GM12878 (cell line): Measurements from ENCODE around the gene MCAT. TPM values are rescaled to one million over a fixed set of nuclear protein-coding genes. Genes with fewer than 3 reads are reported as not detected.

ENCODE experiments used
- ATAC-seq: fragments of 200-7000 bp; cut with Tn5 transposase; 3 replicates; pipeline ENCODE4 v1.9.1; 2020; ENCODE audit warnings: mild to moderate bottlenecking, moderate library complexity
- BruUV-seq: library from RNA; stranded (reverse); fragments of 400-500 nt; replicated peaks from 2 replicates; lab custom pipeline; 2021; lab: Mats Ljungman, UMichigan
- CTCF ChIA-PET: fragments of 300-600 bp; sonication (Branson Sonifier 250); formaldehyde crosslinking; extraction: SDS; loops from one replicate; lab custom pipeline; 2021; ENCODE audit warnings: inconsistent platforms; lab: Yijun Ruan, JAX
- POLR2A ChIA-PET: fragments of 350-600 bp; formaldehyde crosslinking; extraction: SDS; loops from one replicate; lab custom pipeline; 2021; ENCODE audit warnings: inconsistent platforms; lab: Charles Lee
- RAD21 ChIA-PET: fragments of 300-600 bp; sonication (Branson Sonifier 250); formaldehyde crosslinking; loops from one replicate; lab custom pipeline; 2023; ENCODE audit warnings: antibody characterized with exemption; ENCODE audit not compliant: unreplicated experiment; lab: Charles Lee
- SMC1A ChIA-PET: fragments of 300-600 bp; sonication (Branson Sonifier 250); formaldehyde crosslinking; loops from one replicate; lab custom pipeline; 2023; ENCODE audit not compliant: unreplicated experiment, uncharacterized antibody; lab: Charles Lee
- DNase-seq: peaks from one replicate; pipeline ENCODE4 v3.0.0-alpha.2; 2011; ENCODE audit warnings: low read depth, low spot score
- FAIRE-seq: peaks from 3 replicates; lab custom pipeline; 2011; peaks lifted over from hg19 to GRCh38; lab: Jason Lieb, UNC
- H2AFZ ChIP-seq: 2 replicates; pipeline ENCODE4 v1.6.0; 2011; ENCODE audit warnings: low read depth, low read length, control low read depth; ENCODE audit not compliant: control insufficient read depth
- H3K27ac ChIP-seq: 2 replicates; pipeline ENCODE4 v1.5.1; 2011; ENCODE audit warnings: control low read depth; ENCODE audit not compliant: control insufficient read depth, insufficient read depth
- H3K27me3 ChIP-seq, 2 experiments: replicated peaks in 1 of 2; 2 replicates each; pipeline versions ENCODE4 v1.6.0 to v1.6.1; 2011; ENCODE audit warnings: low read length in 1 of 2; ENCODE audit not compliant: control insufficient read depth in 2 of 2, insufficient read depth in 2 of 2
- H3K36me3 ChIP-seq, 2 experiments: 2 replicates each; pipeline ENCODE4 v1.5.1; 2011; ENCODE audit warnings: low read length in 1 of 2; ENCODE audit not compliant: control insufficient read depth in 2 of 2, insufficient read depth in 2 of 2
- H3K4me1 ChIP-seq: 2 replicates; pipeline ENCODE4 v1.6.1; 2011; ENCODE audit warnings: mild to moderate bottlenecking, low read length, moderate library complexity, mixed read lengths; ENCODE audit not compliant: control insufficient read depth, insufficient read depth
- H3K4me2 ChIP-seq: 2 replicates; pipeline ENCODE4 v1.6.0; 2011; ENCODE audit warnings: control low read depth; ENCODE audit not compliant: control insufficient read depth, insufficient read depth
- H3K4me3 ChIP-seq: fragments of 200-600 bp; sonication (generic); 2 replicates; pipeline ENCODE4 v1.5.1; 2016
- H3K79me2 ChIP-seq: 2 replicates; pipeline ENCODE4 v1.6.0; 2011; ENCODE audit warnings: low read length; ENCODE audit not compliant: control insufficient read depth, insufficient read depth
- H3K9ac ChIP-seq: 2 replicates; pipeline ENCODE4 v1.8.0; 2011; ENCODE audit warnings: low read length, control low read depth, mixed read lengths; ENCODE audit not compliant: control insufficient read depth, insufficient read depth
- H3K9me3 ChIP-seq: replicated peaks from 3 replicates; pipeline ENCODE4 v1.5.1; 2011; ENCODE audit warnings: mild to moderate bottlenecking, low read length; ENCODE audit not compliant: control insufficient read depth, insufficient read depth
- H4K20me1 ChIP-seq: 2 replicates; pipeline ENCODE4 v1.6.0; 2011; ENCODE audit not compliant: control insufficient read depth, insufficient read depth
- EED ChIP-seq: sonication (generic); IDR thresholded peaks from 2 replicates; pipeline ENCODE4 v1.6.1; 2016; ENCODE audit warnings: antibody characterized with exemption, low read depth
- EGR1 ChIP-seq, 2 experiments: IDR thresholded peaks; 1 replicate in 1 of 2; 2 replicates in 1 of 2; pipeline ENCODE4 v1.6.1; 2011 to 2012; ENCODE audit warnings: low read depth in 2 of 2, low read length in 2 of 2, borderline replicate concordance in 1 of 2, mild to moderate bottlenecking in 1 of 2, moderate library complexity in 1 of 2
- ETV6 ChIP-seq, 2 experiments: fragments of 450-650 bp in 1 of 2; IDR thresholded peaks in 1 of 2; conservative IDR thresholded peaks in 1 of 2; 2 replicates each; pipeline ENCODE4 v1.6.1; 2014; ENCODE audit warnings: antibody characterized with exemption in 1 of 2, borderline replicate concordance in 1 of 2, low read depth in 1 of 2, mild to moderate bottlenecking in 1 of 2, moderate library complexity in 1 of 2
- HSF1 ChIP-seq: fragments of 150-350 bp; IDR thresholded peaks from 2 replicates; pipeline ENCODE4 v1.6.1; 2014; ENCODE audit warnings: mild to moderate bottlenecking, low read depth, low read length
- IRF4 ChIP-seq: IDR thresholded peaks from 2 replicates; pipeline ENCODE4 v1.6.1; 2011; ENCODE audit warnings: low read depth, low read length
- NR2F1 ChIP-seq: fragments of 450-650 bp; conservative IDR thresholded peaks from 2 replicates; pipeline ENCODE4 v1.6.1; 2017; ENCODE audit warnings: mild to moderate bottlenecking
- POLR2AphosphoS5 ChIP-seq: IDR thresholded peaks from 2 replicates; pipeline ENCODE4 v1.6.1; 2011; ENCODE audit warnings: mild to moderate bottlenecking, low read length, inconsistent platforms
- SIN3A ChIP-seq: IDR thresholded peaks from 2 replicates; pipeline ENCODE4 v1.6.1; 2012; ENCODE audit warnings: low read depth, low read length, improper control_type of control experiment
- WRNIP1 ChIP-seq: IDR thresholded peaks from 2 replicates; pipeline ENCODE4 v1.6.1; 2011; ENCODE audit warnings: low read depth, low read length, improper control_type of control experiment, borderline replicate concordance
- WGBS: methylation state at CpG from one replicate; pipeline ENCODE4 v1.1.6; 2016; ENCODE audit warnings: low lambda C conversion rate; ENCODE audit not compliant: insufficient replicate concordance, insufficient coverage; ENCODE audit errors: missing lambda C conversion rate; 5-methylcytosine and 5-hydroxymethylcytosine counted together
- in situ Hi-C: fragments of 300-500 bp; cut with MboI; formaldehyde crosslinking; loops from 9 replicates; pipeline ENCODE4 v1.14.3; 2018; ENCODE audit warnings: mixed read lengths
- intact Hi-C: fragments of 100-400 bp; cut with micrococcal nuclease; formaldehyde crosslinking; loops from one replicate; pipeline ENCODE4 v1.14.2; 2022; ENCODE audit not compliant: unreplicated experiment
- polyA plus RNA-seq, 11 experiments: library from polyadenylated mRNA; depleted of rRNA in 4 of 11; unstranded in 6 of 11; stranded (reverse) in 5 of 11; fragments of >200 nt; fragmentation: Nextera tagmentation in 4 of 11; fragmentation: Illumina TruSeq in 1 of 11; extraction: Ambion mirVana in 4 of 11; extraction: Trizol in 1 of 11; gene quantifications; 1 replicate in 1 of 11; 2 replicates in 10 of 11; pipeline versions ENCODE4 v1.2.1 to v1.2.3, GENCODE V29; 2011 to 2016; ENCODE audit warnings: inconsistent platforms in 2 of 11, missing spikeins in 2 of 11, low read depth in 1 of 11
- total RNA-seq, 4 experiments: library from RNA; depleted of rRNA in 3 of 4; stranded (reverse); fragments of >200 nt in 3 of 4; fragmentation: Illumina TruSeq in 1 of 4; extraction: Trizol in 1 of 4; gene quantifications; 2 replicates each; pipeline versions ENCODE4 v1.2.1 to v1.2.3, GENCODE V29; 2013 to 2021
- TF ChIP-seq, protein P1 (sequence below): fragments of 450-650 bp; formaldehyde crosslinking; IDR thresholded peaks from 2 replicates; pipeline ENCODE4 v1.5.0; 2022; ENCODE audit warnings: mild to moderate bottlenecking, missing genetic modification characterization

The MCAT gene
- total and polyA plus RNA-seq, 10 of the 15 experiments (the other 5 are each of a cell fraction or from before 2014, with no cell fraction given): 3.6 to 29.1 (median 19.3) TPM

- TF ChIP-seq EGR1 (IDR thresholded peaks at IDR 0.05; ENCODE audit: borderline replicate concordance in 1 of 2, low read depth in 2 of 2, low read length in 2 of 2) (no peak), EED (no peak)
- TF ChIP-seq, protein P1, sequence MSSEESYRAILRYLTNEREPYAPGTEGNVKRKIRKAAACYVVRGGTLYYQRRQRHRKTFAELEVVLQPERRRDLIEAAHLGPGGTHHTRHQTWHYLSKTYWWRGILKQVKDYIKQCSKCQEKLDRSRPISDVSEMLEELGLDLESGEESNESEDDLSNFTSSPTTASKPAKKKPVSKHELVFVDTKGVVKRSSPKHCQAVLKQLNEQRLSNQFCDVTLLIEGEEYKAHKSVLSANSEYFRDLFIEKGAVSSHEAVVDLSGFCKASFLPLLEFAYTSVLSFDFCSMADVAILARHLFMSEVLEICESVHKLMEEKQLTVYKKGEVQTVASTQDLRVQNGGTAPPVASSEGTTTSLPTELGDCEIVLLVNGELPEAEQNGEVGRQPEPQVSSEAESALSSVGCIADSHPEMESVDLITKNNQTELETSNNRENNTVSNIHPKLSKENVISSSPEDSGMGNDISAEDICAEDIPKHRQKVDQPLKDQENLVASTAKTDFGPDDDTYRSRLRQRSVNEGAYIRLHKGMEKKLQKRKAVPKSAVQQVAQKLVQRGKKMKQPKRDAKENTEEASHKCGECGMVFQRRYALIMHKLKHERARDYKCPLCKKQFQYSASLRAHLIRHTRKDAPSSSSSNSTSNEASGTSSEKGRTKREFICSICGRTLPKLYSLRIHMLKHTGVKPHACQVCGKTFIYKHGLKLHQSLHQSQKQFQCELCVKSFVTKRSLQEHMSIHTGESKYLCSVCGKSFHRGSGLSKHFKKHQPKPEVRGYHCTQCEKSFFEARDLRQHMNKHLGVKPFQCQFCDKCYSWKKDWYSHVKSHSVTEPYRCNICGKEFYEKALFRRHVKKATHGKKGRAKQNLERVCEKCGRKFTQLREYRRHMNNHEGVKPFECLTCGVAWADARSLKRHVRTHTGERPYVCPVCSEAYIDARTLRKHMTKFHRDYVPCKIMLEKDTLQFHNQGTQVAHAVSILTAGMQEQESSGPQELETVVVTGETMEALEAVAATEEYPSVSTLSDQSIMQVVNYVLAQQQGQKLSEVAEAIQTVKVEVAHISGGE (CRISPR knock-in tag): no peak
These were observed 15.7 kb upstream of the MCAT start (continued) for GRCh38 chr22:43158778-43159483.

DNA sequence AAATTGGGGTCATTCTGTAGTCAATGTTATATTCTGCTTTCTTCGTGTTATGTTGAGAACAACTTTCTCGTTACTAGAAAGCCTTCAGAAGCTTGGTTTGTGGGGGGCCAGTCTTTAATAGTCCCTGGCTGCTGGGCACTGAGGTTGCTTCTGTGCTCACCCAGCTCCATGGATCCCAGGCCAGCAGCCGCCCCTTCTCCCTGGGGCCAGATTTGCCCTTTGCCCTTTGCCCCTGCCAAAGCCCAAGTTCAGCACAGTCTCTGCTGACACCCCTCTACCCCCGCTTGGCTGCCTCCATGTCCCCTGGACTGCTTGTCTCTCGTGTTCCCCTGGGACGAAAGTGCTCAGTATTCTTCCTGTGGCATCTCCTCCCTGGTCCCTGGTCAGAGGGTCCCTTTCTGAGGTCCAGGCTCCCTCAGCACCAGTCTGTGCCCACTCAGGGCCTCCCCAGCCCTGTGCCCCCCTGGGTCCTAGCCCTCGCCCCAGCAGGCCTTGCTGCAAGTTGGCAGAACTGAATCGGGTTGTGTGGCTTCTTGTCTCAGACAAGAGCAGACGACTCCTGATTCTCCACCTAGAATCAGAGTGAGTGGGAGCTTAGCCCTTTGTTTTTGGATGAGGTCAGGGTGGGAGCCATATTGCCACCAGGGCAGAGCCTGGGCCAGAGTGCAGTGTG lies 14.8 kb upstream of the MCAT start:
- no peak overlapping the region for H3K4me2 ChIP-seq
- no peaks in the 10 kb centered on the region for H3K9me3 ChIP-seq
- intact Hi-C loops (no loop called here), in situ Hi-C loops (no loop called here)
- no peak overlapping the region for H3K9ac ChIP-seq
- TF ChIP-seq IRF4: no peak
- no peak for TF ChIP-seq WRNIP1
- TF ChIP-seq SIN3A: no peak
- no peak for TF ChIP-seq NR2F1
- no peak for TF ChIP-seq POLR2AphosphoS5
- TF ChIP-seq HSF1: no peak
- no peak for TF ChIP-seq ETV6 (conservative IDR thresholded peaks at IDR 0.05 in 1 of 2, IDR thresholded peaks at IDR 0.05 in 1 of 2; ENCODE audit: borderline replicate concordance in 1 of 2, low read depth in 1 of 2)
- WGBS: 80% methylated on average over 9 of the region's 9 CpGs
- H3K36me3 ChIP-seq: no peaks in the 10 kb centered on the region
- BruUV-seq: no TSS peak
- H2AFZ ChIP-seq: no peak overlapping the region
- FAIRE-seq: no peak
- H4K20me1 ChIP-seq: no peaks in the 10 kb centered on the region
- no peak overlapping the region for H3K27ac ChIP-seq
- H3K4me1 ChIP-seq: no peaks in the 10 kb centered on the region; the same call in 1 of the 2 replicates
- ChIA-PET CTCF (interaction anchor here (0.6 kb wide), 1 partner anchor 1491 kb away, joined by 3 read pairs; no protein-coding TSS in a partner anchor), SMC1A (interaction anchor here (1.1 kb wide), 1 partner anchor 189 kb away, joined by 3 read pairs; no protein-coding TSS in a partner anchor), RAD21 (no interaction called here), POLR2A (no interaction called here)
- no peaks in the 10 kb centered on the region; a peak in 1 of 4 replicates for H3K27me3 ChIP-seq
- no peak overlapping the region for H3K4me3 ChIP-seq
- DNase-seq: no peak
- no peak for ATAC-seq
- no peaks in the 10 kb centered on the region; the same call in 1 of the 2 replicates for H3K79me2 ChIP-seq
